Measurements from ENCODE around the gene KRTAP5-11.
"Not testable (repeated sequence)": the region's sequence is repeated elsewhere in the genome, so short reads cannot be mapped to it uniquely, and the experiment has no call there.

The KRTAP5-11 gene

DNA sequence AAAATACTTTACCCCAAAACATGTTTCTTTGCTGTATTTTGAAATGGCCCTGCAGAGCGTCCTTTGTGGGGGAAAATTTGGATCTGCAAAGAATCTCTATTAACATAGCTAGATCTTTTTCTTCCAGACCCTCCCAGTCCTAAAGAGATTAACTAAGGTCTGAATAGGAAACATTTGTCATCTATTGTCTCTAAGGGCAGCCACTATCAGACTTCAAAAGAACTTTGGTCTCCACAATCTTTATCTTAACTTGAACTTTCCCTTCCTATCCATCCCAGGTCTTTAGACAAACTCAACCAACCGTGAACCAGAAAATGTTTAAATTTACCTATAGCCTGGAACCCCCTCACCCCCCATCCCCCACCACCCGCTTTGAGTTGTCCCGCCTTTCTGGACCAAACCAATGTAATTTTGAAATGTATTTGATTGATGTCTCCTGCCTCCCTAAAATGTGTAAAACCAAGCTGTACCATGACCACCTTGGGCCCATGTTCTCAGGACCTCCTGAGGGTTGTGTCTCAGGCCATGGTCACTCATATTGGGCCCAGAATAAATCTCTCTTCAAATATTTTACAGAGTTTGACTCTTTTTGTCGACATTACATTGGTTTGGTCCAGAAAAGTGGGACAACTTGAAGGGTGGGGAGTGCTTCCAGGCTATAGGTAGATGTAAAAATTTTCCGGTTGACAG, 38.0 kb downstream of the KRTAP5-11 start:
- TF ChIP-seq, protein P1, sequence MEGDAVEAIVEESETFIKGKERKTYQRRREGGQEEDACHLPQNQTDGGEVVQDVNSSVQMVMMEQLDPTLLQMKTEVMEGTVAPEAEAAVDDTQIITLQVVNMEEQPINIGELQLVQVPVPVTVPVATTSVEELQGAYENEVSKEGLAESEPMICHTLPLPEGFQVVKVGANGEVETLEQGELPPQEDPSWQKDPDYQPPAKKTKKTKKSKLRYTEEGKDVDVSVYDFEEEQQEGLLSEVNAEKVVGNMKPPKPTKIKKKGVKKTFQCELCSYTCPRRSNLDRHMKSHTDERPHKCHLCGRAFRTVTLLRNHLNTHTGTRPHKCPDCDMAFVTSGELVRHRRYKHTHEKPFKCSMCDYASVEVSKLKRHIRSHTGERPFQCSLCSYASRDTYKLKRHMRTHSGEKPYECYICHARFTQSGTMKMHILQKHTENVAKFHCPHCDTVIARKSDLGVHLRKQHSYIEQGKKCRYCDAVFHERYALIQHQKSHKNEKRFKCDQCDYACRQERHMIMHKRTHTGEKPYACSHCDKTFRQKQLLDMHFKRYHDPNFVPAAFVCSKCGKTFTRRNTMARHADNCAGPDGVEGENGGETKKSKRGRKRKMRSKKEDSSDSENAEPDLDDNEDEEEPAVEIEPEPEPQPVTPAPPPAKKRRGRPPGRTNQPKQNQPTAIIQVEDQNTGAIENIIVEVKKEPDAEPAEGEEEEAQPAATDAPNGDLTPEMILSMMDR (IDR thresholded peaks at IDR 0.05; ENCODE audit: borderline replicate concordance, insufficient read depth, low read depth, low read length), result no peak
- H3K4me3 ChIP-seq (ENCODE audit: low read depth, low read length), result no peak overlapping the region

DNA sequence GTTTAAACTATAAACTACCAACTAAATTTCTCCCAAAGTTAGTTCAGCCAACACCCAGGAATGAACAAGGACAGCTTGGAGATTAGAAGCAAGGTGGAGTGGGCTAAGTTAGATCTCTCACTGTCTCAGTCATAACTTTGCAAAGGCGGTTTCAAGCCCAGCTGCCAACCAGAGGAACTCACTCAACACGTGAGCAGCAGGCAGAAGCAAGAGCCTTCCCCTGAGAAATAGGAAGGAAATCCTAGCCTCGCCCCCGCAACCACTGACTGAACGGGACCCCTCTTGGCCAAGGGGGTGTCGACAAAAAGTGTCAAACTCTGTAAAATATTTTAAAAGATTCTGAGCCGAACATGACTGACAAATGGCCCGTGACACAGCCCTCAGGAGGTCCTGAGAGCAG, 38.8 kb downstream of the KRTAP5-11 start:
- TF ChIP-seq, protein P1 (IDR thresholded peaks at IDR 0.05; ENCODE audit: borderline replicate concordance, insufficient read depth, low read depth, low read length), result no peak
- H3K4me3 ChIP-seq (ENCODE audit: low read depth, low read length), result no peak overlapping the region

DNA sequence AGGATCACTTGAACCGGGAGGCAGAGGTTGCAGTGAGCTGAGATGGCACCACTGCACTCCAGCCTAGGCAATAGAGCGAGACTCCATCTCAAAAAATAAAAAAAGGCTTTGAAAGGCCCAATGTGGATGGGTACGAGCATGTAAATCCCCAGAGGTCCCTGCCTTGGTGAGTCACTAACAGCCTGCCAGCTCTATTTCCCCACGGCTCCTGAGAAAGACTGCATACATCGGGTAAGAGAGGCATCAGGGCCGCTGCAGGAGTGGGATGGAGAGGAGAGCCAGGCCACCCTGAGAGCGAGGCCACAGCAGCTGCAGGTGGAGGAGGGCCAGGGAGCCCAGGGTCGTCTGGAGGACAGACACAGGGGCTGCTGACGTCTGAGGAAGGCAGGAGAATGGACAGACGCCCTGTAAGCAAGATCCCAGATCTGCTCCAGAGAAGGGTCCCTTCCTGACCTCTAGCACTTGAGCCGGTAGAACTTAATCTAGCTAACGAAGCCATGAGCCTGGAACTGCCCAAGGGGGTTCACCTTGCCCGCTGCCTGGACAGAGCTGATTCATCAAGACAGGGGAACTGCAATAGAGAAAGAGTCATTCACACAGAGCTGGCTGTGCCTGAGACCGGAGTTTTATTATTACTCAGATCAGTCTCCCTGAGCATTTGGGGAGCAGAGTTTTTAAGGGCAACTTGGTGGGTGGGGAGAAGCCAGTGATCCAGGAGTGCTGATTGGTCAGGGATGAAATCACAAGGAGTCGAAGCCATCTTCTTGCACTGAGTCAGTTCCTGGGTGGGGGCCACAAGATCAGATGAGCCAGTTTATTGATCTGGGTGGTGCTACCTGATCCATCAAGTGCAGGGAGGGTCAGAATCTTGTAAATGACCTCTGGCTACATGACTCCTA, 39.5 kb downstream of the KRTAP5-11 start:
- H3K4me3 ChIP-seq (ENCODE audit: low read depth, low read length), result no peak overlapping the region
- TF ChIP-seq, protein P1 (IDR thresholded peaks at IDR 0.05; ENCODE audit: borderline replicate concordance, insufficient read depth, low read depth, low read length), result no peak

DNA sequence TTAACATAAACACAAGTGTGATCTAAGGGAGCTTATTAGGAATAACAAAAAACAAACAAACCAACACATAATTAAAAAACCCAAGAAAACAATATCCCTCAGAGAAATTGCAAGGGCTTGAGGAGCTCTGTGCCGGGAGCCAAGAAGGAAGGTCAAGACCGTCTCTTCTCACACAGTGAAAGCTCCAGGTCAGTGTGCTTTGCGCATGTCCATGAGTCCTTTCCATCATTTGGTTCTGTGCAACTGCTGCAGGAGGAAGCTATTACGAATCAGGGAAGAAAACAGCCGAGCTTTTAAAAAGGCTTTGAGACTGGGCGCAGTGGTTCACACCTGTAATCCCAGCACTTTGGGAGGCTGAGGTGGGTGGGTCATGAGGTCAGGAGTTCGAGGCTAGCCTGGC, 40.3 kb downstream of the KRTAP5-11 start:
- TF ChIP-seq, protein P1 (IDR thresholded peaks at IDR 0.05; ENCODE audit: borderline replicate concordance, insufficient read depth, low read depth, low read length), result no peak
- no peak overlapping the region for H3K4me3 ChIP-seq (ENCODE audit: low read depth, low read length)

DNA sequence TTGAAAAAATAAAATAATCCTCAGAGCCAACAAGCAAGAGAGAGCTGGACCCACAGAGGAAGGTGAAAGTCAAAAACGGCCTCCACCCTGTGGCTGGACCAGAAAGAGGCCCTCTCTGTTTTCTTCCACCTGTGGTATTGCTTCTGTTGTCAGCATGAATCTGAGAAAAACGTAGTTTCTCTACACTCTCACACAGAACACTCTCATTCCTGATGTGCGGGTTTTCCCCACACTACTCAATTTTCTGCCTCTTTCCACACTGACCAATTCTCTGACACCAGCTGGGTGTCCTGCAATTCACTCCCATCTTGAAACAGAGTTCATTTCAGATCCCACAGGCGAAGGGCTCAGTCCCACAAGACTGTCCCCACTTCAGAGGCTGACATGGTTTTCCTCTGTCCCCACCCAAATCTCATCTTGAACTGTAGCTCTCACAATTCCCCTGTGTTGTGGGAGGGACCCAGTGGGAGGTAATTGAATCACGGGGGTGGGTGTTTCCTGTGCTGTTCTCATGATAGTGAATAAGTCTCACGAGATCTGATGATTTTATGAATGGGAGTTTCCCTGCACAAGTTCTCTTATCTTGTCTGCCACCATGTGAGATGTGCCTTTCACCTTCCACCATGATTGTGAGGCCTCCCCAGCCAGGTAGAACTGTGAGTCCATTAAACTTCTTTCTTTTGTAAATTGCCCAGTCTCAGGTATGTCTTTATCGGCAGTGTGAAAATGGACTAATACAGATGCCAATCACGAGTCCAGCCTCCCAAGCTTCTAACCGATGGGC, 42.0 kb downstream of the KRTAP5-11 start:
- not testable (repeated sequence) for H3K4me3 ChIP-seq (ENCODE audit: low read depth, low read length)

DNA sequence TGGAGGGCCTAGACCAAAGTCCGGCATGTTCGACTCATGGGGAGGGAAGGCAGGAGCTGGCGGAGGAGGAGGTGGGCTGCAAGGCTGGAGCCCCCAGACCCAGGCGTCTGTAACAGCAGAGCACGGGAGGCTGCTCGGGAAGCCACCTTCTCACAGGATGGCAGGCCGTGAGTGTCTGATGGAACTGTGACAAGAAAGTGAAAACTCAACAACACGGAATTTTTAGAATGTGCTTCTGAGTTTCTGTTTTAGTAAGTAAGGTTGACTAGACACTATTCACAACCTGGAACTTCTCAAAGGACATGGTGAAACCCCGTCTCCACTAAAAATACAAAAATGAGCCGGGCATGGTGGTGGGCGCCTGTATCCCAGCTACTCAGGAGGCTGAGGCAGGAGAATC, 42.7 kb downstream of the KRTAP5-11 start:
- not testable (repeated sequence) for H3K4me3 ChIP-seq (ENCODE audit: low read depth, low read length)

DNA sequence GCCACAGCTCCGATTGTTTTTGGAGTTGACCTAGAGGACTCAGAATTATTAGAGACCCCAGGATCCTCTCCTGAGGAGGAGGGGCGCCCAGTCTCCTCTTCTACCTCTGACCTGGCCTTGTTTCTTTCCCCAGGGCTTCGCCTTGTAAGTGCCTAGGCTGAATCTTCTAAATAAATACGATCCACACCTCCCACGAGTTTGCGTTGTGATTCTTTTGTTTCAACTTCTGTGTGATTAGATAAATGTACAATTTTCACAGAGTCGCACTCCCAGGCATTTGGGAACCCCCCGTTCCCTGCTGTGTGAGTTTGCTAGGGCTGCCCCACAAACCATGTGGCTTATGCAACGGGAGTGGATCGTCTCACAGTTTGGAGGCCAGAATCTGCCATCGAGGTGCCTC, 43.7 kb downstream of the KRTAP5-11 start:
- TF ChIP-seq, protein P1 (IDR thresholded peaks at IDR 0.05; ENCODE audit: borderline replicate concordance, insufficient read depth, low read depth, low read length), result no peak
- H3K4me3 ChIP-seq (ENCODE audit: low read depth, low read length), result no peak overlapping the region

All from GM12875 (cell line).